Hematopoietic multipotent progenitor cell treated with erythropoietin and hydrocortisone succinate and interleukin-3 and kit ligand, for 8 days (in vitro differentiated cells): ENCODE measurements around the gene CSHL1.

Experiments
- DNase-seq: peaks from one replicate; pipeline ENCODE4 v3.0.0-alpha.2; 2015

CSHL1 gene

GRCh38 chr17:63911041-63911635 lies at the start of gene CSHL1:
TSS of gene CSHL1 (minus strand) at chr17:63911258. CDS start at chr17:63911196, 62 bp downstream.
- DNase-seq = no peak

GRCh38 chr17:63960430-63960829 lies 49.4 kb upstream of the CSHL1 start:
- no peak for DNase-seq

GRCh38 chr17:63960006-63960405 lies 48.9 kb upstream of the CSHL1 start:
- DNase-seq = no peak

- DNase-seq = no peak
These were observed 45.4 kb upstream of the CSHL1 start for GRCh38 chr17:63956296-63956920.

DNA sequence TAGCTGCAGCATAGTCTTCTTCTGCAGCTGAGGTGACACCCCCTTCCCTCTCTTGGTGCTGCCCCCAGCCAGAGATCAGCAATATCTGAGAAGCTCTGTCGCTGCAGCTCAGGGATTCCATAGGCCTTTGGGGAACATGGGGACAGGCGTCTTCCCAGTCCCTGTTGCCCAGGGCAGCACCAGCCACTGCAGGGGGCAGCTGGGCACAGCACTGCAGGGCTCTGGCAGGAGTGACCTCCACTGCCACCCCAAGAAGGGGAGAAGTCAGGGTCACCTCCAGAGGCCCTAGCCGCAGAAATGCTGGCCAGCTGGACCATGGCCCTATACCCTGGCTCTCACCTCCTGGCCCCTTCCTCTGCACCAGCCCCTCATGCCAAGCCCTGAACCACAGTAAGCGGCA lies 44.7 kb upstream of the CSHL1 start:
- no peak for DNase-seq

- DNase-seq = no peak
These were observed 44.2 kb upstream of the CSHL1 start for GRCh38 chr17:63955232-63955631.

DNA sequence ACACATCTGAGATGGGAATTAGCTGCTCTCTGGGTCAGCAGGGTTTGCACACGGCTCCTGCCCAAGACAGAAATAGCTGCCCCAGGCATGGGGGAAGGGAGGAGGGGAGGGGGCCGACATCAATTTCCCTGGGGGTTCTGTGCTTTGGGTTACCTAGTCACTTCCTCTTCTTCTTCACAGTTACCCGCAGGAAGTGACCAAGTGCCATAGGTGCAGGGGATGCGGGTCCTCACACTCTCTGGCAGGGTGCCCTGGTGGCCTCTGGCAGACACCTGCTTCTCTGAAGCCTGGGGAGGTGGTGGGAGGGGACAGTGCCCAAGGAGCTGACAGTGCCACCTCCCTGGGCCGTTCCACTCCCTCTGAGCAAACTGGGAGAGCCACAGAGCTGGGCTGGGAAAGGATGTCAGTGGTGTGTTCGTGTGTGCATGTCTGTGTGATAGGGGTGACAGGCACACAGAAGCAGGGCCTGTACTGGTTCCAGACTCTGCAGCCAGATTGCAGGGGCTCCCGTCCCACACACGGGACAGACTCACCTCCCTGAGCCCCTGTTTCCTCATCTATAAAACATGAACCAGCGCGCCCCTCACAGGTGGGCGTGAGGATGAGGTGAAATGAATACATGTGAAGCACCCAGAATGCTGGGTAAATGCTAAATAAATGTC lies 43.5 kb upstream of the CSHL1 start:
- no peak for DNase-seq

GRCh38 chr17:63950940-63951907 lies 40.2 kb upstream of the CSHL1 start:
- no peak for DNase-seq

GRCh38 chr17:63949576-63950250 lies 38.7 kb upstream of the CSHL1 start:
- no peak for DNase-seq

DNA sequence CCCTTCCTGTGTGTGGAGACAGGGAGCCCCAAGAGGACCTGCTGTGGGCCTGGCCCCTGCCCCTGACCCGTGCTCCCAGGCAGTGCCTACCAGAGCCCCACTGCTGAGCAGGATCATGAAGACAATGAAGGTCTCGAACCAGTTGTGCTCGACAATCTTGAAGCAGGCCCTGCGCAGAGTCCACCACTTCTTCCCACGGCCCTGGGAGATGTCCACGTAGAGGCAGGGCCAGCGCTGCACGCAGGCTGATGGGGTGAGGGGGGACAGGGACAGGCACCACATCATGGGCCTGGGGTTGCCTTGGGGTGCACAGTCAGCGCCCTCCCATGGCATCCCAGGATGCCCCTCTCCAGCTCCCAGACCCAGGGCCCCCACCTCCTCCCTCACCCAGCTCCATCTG lies 37.5 kb upstream of the CSHL1 start:
- DNase-seq = no peak

- DNase-seq = no peak
These were observed 36.8 kb upstream of the CSHL1 start for GRCh38 chr17:63947711-63948330.

DNA sequence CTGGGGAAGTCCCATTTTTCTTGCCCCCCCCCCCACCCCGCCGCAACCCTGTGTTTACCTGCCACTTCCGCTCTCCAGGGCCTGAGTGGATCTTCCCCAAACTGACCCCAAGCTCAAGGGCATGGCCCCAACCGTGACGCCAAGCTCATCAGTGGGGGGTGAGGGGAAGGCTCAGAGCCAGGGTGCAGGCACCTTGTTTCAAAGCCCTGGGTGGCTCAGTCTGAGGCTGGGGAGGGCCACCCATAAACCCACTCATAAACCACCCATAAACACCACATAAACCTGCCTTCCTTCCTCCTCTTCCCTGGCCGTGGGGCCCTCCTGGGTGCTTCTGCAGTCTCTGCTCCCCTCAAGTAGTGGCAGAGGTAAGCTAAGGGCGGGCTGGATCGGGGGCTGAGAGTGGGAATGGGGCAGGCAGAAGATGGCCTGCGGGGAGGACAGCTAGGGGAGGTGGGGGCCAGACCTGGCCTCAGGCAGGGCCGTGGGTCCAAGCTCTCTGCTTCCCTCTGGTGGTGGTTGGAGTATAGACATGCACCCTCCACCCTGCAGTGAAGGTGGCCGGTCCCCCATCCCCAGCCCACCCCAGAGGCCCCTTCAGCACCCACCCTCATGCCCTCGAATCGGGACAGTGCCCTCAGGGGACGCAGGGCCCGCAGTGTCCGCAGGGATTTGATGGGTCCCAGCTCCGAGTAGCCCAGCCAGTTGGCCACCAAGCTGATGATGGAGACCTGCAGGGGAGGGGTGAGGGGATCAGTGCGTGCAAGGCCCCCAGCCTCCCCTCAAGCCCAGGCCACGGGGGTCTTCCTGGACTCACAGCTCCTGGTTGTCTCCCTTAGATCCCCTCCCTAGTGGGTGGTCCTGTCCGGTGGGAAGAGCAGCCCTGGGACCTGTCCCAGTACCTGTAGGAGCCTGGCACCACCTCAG lies 35.6 kb upstream of the CSHL1 start:
- DNase-seq = peak; percentile 46

DNA sequence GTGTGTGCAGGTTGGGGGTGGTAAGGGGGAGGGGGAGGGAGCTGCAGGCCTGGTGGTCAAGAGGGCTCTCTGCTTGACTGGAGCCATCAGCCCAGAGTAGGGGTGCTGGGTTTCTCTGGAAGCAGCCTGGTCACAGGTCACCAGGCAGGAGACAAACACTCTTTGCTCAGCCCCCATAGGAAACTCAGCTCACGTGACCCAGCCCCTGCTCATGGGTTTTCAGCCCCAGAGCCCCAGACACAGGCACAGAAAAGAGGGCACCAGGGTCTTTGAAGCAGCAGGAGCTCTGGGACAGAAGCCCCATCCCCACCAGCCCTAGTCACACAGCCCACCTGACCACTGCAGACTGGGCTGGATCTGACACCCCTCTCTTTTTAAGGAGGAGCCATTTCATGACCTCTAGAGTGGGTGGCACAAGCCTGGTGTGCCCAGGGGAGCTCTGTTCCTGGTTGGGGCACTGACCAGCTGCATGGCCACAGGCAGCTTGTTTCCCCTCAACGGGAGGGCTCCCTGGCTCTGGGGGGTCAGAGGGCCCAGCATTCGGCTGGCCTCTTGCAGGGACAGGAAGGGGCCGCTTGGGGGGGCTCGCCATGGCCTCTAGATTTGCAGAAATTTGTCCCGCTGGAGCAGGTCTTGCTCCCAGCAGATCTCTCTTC lies 34.9 kb upstream of the CSHL1 start:
- DNase-seq = no peak

- DNase-seq = no peak
These were observed 33.9 kb upstream of the CSHL1 start for GRCh38 chr17:63944736-63945499.

GRCh38 chr17:63943745-63944144 lies 32.7 kb upstream of the CSHL1 start:
- DNase-seq = no peak

DNA sequence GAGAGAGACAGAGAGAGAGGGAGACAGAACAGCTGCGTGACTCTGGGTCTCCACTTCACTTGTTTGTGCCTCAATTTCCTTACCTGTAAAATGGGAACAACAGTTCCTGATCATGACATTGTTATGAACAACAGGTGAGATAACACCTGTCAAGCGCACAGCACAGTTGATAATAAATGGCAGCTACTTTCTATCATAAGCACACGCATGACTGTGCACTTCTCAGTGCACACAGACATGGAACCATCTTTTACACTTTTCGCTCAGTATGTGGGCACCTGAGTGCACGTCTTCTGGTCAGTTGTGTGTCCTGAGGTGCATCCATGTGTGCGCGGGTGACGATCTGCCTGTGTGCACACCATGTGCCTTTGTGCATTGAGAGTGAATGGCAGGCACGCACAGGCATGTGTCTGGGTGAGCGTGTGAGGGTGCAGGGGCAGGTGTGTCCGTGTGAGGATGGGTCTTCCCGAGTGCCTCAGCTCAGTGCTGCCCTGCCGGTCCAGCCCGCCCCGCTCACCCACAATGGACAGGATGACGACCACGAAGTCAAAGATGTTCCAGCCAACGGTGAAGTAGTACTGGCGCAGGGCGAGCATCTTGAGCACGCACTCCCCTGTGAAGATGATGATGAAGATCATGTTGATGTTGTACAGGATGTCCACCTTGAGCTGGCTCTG lies 31.4 kb upstream of the CSHL1 start:
- DNase-seq = no peak

DNA sequence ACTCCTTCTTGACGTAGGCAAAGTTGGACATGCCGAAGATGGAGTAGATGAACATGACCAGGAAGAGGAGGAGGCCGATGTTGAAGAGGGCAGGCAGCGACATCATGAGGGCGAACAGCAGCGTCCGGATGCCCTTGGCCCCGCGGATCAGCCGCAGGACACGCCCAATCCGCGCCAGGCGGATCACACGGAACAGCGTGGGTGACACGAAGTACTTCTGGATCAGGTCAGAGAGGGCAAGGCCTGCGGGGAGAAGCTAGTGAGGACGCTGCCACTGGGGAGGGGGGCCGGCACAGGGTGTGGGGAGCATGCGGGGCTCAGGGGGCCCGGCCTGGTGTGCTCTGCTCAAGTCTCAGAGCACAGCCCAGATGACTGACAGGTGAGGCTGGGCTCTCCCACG lies 30.7 kb upstream of the CSHL1 start:
- DNase-seq = no peak

DNA sequence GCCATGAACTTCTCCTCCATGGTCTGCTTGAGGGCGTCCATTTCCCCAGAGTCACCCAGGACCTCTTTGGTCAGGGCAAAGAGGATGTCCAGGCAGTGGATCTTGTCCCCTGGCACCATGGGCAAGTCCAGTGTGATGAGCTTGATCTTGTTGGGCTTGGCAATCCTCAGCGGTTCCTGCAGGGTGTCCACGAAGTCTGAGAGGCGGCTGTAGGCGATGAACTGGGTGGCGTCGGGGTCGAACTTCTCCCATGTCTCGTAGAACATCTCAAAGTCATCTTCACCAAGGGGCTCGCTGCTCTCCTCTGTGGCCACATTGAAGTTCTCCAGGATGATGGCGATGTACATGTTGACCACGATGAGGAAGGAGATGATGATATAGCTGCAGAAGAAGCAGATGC lies 30.1 kb upstream of the CSHL1 start:
- DNase-seq = no peak

GRCh38 chr17:63940584-63940983 lies 29.5 kb upstream of the CSHL1 start:
- no peak for DNase-seq
